GM12892 (cell line): ENCODE results near the gene DGCR8.

Source experiments
- DNase-seq: peaks from one replicate; pipeline ENCODE4 v3.0.0; 2011; ENCODE audit not compliant: insufficient read length
- FAIRE-seq: peaks from 2 replicates; lab custom pipeline; 2011; peaks lifted over from hg19 to GRCh38; lab: Jason Lieb, UNC
- POLR2A ChIP-seq: IDR thresholded peaks from 2 replicates; pipeline ENCODE4 v1.6.1; 2011; ENCODE audit warnings: low read depth, low read length, control low read depth
- POLR2AphosphoS5 ChIP-seq: IDR thresholded peaks from 2 replicates; pipeline ENCODE4 v1.6.1; 2011; ENCODE audit warnings: low read depth, low read length, control low read depth
- TAF1 ChIP-seq: IDR thresholded peaks from 2 replicates; pipeline ENCODE4 v1.6.1; 2011; ENCODE audit warnings: low read depth, mild to moderate bottlenecking, control low read depth, low read length, borderline replicate concordance

The DGCR8 gene

DNA sequence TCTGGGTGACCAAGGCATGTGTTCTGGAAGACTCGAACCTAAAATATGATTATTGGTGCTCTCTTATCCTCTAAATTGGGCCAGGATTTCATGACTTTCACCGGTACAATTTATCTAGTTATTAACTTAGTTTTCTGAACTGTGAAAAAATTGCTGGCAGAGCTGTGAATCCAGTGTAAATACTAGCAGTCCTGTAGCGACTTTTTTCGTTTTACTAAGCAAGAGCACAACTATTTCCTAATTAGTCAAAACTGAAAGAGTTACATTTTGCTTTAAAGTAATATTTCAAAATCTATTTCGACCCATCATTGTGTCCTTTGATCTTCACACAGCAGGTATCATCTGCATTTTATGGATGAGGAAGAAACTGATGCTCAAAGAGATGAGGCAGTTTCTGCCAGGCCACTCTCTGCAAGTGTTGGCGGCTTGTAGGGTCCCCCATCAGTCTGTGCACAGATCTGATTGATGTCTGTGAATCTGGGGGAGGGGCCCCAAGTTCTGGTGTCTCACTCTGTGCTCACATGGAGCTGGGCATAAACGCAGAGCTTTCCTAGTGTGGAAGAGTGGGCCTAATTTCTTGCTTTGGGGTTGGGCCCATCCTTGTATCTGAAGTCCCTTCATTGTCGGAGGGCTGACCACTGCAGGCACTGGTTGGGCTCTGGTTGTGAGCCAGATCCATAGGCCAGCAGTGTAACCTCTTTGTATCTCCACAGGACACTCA, 38.4 kb downstream of the DGCR8 start:
- FAIRE-seq: peak; percentile 40
- no peak for DNase-seq
- TF ChIP-seq POLR2A (no peak), POLR2AphosphoS5 (no peak)

DNA sequence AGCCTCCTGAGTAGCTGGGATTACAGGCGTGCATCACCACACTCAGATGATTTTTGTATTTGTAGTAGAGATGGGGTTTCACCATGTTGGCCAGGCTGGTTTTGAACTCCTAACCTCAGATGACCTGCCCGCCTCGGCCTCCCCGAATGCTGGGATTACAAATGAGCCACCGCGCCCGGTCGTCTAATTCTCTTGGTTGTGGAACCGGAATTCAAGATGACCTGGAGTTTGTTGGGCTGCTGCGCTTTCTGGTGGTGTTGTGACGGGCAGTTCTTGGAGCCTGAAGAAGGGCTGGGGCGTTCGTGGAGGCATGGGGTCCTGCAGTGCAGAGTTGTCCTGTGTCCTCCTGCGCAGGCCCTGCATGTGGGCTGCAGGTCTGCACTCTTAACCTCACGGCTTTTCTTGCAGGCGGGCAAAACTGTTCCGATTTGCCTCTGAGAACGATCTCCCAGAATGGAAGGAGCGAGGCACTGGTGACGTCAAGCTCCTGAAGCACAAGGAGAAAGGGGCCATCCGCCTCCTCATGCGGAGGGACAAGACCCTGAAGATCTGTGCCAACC, 41.9 kb downstream of the DGCR8 start:
- FAIRE-seq (no peak), DNase-seq (no peak)
- TF ChIP-seq POLR2AphosphoS5: no peak
- no peak for TF ChIP-seq TAF1
- TF ChIP-seq POLR2A: no peak

DNA sequence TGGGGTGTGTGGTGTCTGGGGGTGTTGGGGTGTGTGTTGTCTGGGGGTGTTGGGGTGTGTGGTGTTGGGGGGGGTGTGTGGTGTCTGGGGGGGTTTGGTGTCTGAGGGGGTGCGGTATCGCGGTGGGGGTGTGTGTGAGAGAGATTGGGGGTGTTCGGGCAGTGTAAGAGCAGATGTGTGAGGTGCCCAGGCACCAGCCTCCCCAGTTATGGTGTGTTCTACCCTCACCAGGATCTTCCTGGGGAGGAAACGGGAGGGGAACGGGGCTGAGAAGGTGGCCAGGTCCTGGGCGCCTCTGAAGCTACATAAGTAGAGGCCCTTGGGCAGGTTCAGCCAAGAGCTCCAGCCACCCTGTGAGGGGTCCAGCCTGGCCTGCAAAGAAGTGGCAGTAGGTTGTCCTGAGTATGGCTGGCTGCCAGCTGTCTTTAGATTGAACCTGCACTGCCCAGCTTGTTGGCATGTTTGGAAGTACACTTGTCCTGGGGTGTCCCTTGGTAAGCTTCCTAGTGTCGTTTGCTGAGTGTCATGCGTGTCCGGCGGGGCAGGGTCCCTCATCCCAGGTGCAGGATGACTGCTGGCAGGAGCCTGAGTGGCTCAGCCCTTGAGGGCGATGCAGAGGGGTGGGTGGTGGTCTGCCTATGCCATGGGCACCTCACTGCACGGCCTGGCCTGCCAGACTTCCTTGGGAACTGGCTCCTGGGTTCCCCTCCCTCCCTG, 43.5 kb downstream of the DGCR8 start:
- TF ChIP-seq POLR2AphosphoS5: no peak; the same call in 1 of the 2 replicates
- no peak for TF ChIP-seq TAF1
- FAIRE-seq (no peak), DNase-seq (no peak)

DNA sequence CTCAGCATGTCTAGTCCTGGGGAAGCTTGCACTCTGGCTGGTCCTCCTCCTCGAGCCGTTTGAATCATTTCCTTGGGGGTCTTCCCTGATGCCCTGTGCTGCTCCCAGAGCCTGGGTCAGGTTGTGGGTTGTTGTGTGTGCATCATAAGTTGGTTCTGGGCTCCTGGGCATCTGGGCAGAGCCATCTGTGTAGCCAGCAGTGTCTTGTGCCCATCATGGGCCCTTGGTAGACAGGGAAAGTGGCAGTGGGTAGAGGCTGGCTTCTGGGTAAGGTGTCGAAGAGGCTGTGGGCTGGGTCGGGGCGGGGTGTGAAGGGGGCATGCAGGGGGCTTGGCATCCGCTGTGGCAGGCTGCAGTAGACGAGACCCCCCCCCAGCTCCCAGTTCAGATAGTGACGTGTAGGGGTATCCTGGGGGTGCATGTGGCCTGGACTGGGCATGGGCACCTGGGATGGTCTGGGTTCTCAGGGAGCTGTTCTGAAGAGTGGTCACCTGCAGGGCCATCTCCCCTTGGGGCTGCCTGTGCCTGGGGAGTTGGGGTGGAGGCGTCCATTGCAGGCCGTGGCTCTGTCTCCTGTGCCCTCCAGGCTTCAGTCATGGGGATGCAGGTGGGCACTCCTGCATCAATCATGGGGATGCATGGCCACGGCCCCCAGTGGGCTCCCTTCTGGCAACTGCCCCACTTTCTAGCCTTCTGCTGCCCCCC, 44.2 kb downstream of the DGCR8 start:
- no peak for DNase-seq
- FAIRE-seq: no peak
- TF ChIP-seq TAF1: no peak
- 0 out of 2 replicates have a peak, but pooled peaks have one; percentile 28 for TF ChIP-seq POLR2A

DNA sequence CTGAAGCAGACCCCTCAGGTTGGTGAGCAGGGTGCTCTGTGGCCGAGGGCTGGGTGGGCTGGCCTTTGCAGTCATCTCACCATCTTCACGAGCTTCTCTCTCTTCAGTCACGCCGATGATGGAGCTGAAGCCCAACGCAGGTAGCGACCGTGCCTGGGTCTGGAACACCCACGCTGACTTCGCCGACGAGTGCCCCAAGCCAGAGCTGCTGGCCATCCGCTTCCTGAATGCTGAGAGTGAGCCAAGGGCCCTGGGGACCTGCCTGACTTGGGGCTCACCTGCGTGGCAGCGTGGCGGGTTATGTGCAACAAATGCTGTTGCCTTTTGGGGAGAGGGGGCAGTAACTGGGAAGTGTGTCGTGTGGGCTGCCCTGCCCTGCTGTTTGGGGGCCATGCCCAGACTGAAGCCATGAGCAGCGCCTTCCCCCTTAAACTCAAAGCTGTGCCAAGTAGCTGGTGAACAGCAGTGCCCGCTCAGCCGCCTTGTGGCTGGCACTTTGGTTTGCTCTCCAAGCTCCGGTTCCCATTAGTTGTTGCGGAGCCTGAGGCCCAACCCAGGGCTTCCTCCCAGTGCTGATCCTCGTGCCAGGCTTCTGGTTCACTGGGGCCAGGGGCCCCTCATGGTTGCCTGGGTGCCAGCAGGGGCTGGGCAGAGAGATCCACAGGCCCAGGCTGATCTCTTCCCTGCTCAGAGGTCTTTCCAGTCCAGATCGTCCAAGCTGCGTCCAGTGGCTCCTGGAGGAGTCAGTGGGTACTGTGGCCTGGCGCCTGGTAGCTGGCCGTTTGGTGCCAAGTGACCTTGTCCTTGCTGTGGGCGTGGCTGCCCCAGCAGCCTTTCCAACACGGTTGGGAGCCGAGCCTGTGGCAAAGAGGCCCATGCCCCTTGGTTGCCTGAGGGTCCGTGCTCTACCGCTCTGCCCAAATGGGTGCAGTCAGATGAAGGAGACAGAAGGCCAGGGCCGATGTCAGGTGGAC, 45.4 kb downstream of the DGCR8 start:
- FAIRE-seq: no peak

DNA sequence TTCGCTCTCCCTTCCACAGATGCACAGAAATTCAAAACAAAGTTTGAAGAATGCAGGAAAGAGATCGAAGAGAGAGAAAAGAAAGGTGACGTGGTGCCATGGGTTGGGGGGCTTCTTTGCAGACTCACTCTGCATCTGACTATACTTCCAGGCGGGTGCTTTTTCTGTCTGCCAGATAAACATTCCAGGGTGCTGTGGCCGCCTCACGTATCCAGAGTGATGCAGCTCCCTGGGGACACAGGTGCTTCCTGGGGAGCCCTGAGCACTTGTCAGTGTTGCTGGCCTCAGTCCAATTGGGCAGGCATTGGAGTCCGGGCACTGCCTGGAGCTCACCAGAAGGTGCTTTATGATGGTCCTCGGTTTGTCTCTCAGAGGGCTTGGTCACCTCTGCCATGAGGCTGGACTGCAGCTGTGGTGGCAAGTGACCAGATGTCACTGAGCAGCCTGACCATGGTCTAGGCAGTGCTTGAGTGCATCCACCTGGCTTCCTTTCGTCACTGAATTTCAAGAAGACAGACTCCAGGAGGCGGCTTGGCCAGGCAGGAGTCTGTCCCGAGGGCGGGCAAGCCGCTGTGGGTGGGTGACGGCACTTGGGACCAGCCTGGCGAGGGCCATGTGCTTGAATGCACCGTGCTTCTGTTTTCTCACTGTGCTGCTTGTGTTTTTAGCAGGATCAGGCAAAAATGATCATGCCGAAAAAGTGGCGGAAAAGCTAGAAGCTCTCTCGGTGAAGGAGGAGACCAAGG, 46.4 kb downstream of the DGCR8 start:
- no peak for TF ChIP-seq POLR2A
- TF ChIP-seq TAF1: no peak
- no peak for TF ChIP-seq POLR2AphosphoS5
- no peak for FAIRE-seq
- DNase-seq: no peak

More for the DNA sequence above, 45.4 kb downstream of the DGCR8 start:
- TF ChIP-seq TAF1 (no peak), POLR2AphosphoS5 (no peak), POLR2A (no peak)
- no peak for DNase-seq

DNA sequence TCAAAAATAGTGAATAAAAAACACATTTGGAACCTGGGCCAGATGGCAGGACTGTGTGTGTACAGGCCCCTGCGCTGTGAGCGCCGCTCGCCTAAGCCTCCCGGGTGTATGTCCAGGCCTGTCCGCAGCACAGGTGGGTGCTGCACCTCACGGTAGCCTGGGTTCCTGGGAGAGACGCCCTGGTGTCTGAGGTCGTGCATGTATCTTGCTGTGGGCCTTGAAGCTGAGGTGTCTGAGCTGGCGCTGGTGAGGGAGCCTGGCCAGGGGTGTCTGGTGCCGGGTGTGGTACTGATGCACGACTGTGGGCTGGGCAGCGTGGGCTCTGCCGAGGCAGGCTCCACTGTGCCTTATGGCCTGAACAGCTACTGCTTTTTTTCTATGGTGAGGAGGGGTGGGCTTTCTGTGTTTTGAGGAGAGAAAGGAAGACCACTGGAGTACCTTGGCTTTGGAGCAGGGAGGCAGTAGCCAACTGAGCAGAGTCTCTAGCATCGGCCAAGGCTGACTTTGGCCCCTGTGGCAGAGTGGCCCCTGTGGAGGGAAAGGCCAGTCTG, 47.4 kb downstream of the DGCR8 start:
- DNase-seq (no peak), FAIRE-seq (no peak)
- TF ChIP-seq POLR2A (no peak), POLR2AphosphoS5 (no peak; the same call in 1 of the 2 replicates), TAF1 (no peak)

DNA sequence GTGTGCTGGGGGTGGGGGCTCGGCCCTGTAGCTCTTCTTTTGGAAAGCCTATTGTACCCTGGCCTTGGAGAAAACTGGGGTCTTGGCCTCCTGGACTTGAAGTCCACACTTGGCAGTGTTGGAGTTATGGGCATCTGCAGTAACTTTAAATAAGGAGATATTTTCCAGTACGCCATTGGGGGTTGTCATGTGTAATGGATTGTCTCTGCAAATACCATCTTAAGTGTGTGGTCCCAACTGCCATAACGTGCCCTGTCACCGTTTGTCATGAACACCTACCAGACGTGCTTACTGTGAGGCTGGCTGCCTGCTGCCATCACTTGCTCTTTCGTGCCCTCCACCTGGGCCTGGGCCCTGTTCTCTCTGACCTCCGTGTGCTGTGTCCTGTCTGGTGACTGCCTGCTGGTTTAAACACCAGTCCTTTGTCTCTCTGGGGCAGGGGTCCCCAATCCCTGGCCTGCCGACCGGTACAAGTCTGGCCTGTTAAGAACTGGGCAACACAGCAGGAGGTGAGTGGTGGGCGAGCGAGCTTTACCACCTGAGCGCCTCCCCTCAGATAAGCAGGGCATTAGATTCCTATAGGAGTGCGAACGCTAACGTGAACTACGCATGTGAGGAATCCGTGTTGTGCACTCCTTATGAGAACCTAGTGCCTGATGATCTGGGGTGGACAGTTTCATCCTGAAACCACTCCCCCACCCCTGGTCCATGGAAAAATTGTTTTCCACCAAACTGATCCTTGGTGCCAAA, 48.0 kb downstream of the DGCR8 start:
- TF ChIP-seq POLR2AphosphoS5 (peak; percentile 80), POLR2A (peak; percentile 50), TAF1 (no peak)
- FAIRE-seq: no peak
- no peak for DNase-seq

DNA sequence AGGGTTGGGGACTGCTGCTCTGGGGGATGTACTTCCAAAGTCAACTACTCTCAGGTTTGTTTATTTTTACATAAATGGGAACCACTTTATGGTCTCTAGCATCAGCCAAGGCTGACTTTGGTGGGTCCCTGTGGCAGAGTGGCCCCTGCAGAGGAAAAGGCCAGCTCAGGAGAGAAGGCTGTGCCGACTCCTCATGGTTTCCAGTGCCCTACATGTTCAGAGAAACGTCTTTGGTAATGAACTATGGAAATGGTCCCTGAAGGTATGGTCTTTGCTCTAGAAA, 48.5 kb downstream of the DGCR8 start:
- no peak for DNase-seq
- TF ChIP-seq POLR2A (no peak; the same call in 1 of the 2 replicates), TAF1 (no peak), POLR2AphosphoS5 (no peak)
- no peak for FAIRE-seq
